GM18951 (cell line): ENCODE data around the gene UQCR11.

Experiments used
- POLR2A ChIP-seq: IDR thresholded peaks from 4 replicates; pipeline ENCODE4 v1.6.1; 2011; ENCODE audit warnings: mild to moderate bottlenecking; ENCODE audit not compliant: insufficient read length, insufficient read depth; ENCODE audit errors: extremely low read depth
- in situ Hi-C: fragments of 300-500 bp; cut with MboI; formaldehyde crosslinking; loops from one replicate; pipeline ENCODE4 v1.12.0; 2022; ENCODE audit warnings: low sequenced_read_pairs, mixed read lengths, inconsistent platforms; ENCODE audit not compliant: unreplicated experiment

Gene UQCR11

GRCh38 chr19:1567116-1567847, 38.0 kb downstream of the UQCR11 start:
- TF ChIP-seq POLR2A: no peak
- in situ Hi-C loops: no loop called here

- TF ChIP-seq POLR2A: no peak
- in situ Hi-C loops: no loop called here
Measured at GRCh38 chr19:1566392-1567115, 38.7 kb downstream of the UQCR11 start.

GRCh38 chr19:1563251-1563650, 42.0 kb downstream of the UQCR11 start:
- no peak for TF ChIP-seq POLR2A
- in situ Hi-C loops: no loop called here

DNA sequence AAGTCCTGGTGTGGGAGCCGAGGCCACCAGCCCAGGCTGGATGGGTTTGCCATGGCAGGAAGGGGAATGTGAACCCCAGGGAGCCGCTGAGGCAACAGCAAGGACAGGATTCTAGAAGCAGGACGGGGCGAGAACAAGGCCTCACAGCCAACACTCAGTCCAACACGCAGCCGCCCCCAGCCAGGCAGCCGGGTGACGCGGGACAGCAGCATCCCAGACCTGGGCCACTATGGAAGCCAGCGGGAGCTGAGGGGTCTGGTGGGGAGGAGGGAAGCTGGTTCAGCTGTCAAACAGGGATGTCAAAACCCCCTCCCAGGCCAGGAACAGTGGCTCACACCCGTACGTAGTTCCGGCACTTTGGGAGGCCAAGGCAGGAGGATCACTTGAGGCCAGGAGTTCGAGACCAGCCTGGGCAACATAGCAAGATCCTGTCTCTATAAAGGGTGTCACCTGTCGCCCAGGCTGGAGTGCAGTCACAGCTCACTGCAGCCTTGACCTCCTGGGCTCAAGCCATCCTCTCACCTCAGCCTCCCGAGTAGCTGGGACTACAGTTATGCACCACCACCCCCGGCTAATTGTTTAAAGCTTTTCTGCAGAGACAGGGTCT, 43.9 kb downstream of the UQCR11 start:
- no peak for TF ChIP-seq POLR2A

GRCh38 chr19:1560286-1560882, 44.9 kb downstream of the UQCR11 start:
- in situ Hi-C loops: no loop called here
- no peak for TF ChIP-seq POLR2A

More for the DNA sequence above, 43.9 kb downstream of the UQCR11 start:
- in situ Hi-C loops: no loop called here

- TF ChIP-seq POLR2A: no peak
- in situ Hi-C loops: no loop called here
Measured at GRCh38 chr19:1558552-1558951, 46.7 kb downstream of the UQCR11 start.

- in situ Hi-C loops: no loop called here
- TF ChIP-seq POLR2A: no peak
Measured at GRCh38 chr19:1556390-1557070, 48.7 kb downstream of the UQCR11 start.

- in situ Hi-C loops: no loop called here
- TF ChIP-seq POLR2A: no peak
Measured at GRCh38 chr19:1555487-1556389, 49.5 kb downstream of the UQCR11 start.

GRCh38 chr19:1554968-1555367, 50.3 kb downstream of the UQCR11 start:
- in situ Hi-C loops: no loop called here
- no peak for TF ChIP-seq POLR2A

DNA sequence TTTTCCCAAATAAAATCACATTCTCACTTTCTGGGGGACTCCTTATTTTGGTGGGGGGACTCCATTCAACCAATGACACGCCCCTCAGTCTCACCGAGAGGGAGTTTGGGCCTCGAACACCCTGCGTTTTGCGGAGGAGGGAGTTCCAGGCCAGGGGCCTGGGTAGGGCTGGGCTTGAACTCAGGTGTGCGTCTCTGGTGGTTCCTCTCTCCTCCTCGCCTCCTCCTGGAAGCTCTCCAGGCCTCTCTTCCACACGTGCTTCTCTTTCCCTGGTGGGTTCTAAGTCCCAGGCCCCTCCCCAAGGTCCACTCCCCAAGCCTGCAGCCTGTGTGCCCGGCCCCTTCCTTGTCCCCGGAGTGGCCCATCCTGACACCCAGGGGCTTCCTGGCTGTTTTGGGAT, 51.8 kb downstream of the UQCR11 start:
- in situ Hi-C loops: no loop called here
- no peak for TF ChIP-seq POLR2A

GRCh38 chr19:1551068-1552040, 53.9 kb downstream of the UQCR11 start:
- in situ Hi-C loops: no loop called here
- TF ChIP-seq POLR2A: no peak
